GM21786 (cell line): ENCODE results near the gene DCP1B.
"Not testable (repeated sequence)": the region's sequence is repeated elsewhere in the genome, so short reads cannot be mapped to it uniquely, and the experiment has no call there.

Experiments used
- ATAC-seq: cut with Tn5 transposase; IDR thresholded peaks from one replicate; pipeline ENCODE4 v1.9.1; 2021; ENCODE audit not compliant: unreplicated experiment

Gene DCP1B

DNA sequence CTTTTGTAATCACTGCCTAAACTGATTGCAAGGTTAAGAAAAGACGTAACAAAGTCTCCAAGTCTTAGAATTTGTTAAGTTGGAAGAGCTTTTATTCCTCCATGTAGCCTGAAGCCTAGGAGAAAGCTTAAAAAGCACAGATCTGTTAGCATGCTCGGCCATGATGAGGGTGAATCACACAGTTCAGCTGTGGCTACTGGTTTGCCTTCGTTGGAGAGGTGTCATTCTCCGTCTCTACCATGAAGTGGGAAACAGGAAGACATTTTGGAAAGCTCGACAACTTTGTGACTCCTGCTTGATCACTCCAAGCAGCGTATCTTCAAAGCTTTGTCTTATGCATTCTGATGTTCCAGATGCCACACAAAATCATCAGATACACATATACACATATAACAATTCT lies 27.1 kb downstream of the DCP1B start:
- no peak for ATAC-seq

- no peak for ATAC-seq
Observed at GRCh38 chr12:1974812-1975211, 29.4 kb downstream of the DCP1B start.

DNA sequence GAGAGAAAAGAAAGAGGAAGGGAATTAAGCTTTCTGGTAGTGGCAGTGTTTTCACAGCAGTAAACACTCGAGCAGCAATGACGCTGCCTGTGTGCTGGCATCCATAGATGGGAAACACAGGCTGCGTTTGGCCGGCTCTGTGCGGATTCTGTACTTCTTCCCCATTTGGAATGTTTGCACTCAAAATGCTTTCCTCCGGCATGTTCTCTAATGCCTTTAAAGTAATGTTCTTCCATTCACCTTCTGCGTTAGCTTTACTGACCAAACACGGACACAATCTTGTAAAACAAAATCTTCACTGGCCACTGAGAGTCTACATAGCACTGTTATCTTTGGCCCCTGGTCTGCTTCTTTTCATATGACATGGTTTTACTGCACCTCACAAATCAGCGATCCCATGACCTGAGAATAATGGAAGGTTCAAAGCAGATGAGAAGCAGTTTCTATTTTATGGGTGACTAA lies 31.4 kb downstream of the DCP1B start:
- ATAC-seq = no peak

GRCh38 chr12:1972260-1972659 lies 32.0 kb downstream of the DCP1B start:
- no peak for ATAC-seq

GRCh38 chr12:1970331-1970900 lies 33.8 kb downstream of the DCP1B start:
- ATAC-seq = no peak

GRCh38 chr12:1966561-1967226 lies 37.6 kb downstream of the DCP1B start:
- no peak for ATAC-seq

- ATAC-seq = no peak
Observed at GRCh38 chr12:1965916-1966315, 38.3 kb downstream of the DCP1B start.

GRCh38 chr12:1962051-1963020 lies 41.9 kb downstream of the DCP1B start:
- no peak for ATAC-seq

- ATAC-seq = no peak
Observed at GRCh38 chr12:1956716-1957115, 47.5 kb downstream of the DCP1B start.

DNA sequence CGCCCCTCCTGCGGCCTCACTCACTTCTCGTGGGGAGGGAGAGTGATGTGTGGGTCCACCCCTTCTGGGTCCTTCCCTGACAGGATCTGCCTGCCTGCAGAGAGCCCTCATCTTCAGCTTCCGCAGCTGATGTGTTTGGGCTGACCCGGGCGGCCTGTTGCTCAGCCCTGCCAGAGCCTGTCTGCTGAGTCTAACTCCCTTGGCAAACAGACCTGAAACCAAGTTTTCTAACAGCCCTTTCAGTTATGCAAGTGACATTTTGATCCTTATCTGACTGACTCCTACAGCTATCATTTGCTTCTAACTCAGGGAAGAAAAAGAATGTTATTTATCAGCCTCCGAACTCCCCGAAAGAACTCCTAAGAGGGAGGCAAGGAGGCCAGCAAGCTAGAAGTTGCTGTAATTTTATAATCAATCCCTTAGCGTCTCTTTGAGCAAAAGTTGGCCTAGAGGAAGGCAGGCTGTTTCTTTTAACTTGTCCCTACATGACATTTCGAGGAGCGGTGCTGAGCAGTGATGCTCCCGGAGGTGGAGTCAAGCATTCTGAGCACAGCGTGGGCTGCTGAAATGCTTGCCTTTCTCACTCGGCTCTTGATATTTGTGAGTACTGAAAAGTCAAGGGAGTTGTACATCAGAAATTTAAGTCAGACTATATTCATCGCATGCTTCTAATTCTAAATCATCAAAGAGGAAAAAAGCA lies 54.3 kb downstream of the DCP1B start:
- no peak for ATAC-seq

- ATAC-seq = no peak
Observed at GRCh38 chr12:1948883-1949282, 55.4 kb downstream of the DCP1B start.

- ATAC-seq = no peak
Observed at GRCh38 chr12:1947081-1947480, 57.2 kb downstream of the DCP1B start.

DNA sequence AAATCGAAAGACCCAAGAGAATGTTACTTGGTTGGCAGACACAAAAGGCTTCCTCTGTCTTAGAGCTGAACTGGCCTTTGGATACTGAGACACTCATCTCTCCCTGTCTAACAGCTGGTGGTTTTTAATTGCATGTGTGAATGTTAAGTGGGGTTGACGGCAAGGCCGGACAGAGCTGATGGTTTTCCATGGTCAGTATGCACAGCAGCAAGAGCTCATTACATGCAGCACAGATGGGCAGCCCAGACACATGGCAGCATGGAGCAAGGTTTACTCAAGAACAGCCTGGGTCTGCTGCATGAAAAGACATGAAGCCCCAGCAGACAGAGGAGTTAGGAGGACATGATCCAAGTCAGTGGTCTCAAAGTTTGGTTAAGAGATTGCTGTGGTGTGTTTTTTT lies 58.0 kb downstream of the DCP1B start:
- ATAC-seq = no peak

GRCh38 chr12:1945502-1945901 lies 58.8 kb downstream of the DCP1B start:
- not testable (repeated sequence) for ATAC-seq

GRCh38 chr12:1939801-1940607 lies 64.3 kb downstream of the DCP1B start:
- ATAC-seq = no peak

DNA sequence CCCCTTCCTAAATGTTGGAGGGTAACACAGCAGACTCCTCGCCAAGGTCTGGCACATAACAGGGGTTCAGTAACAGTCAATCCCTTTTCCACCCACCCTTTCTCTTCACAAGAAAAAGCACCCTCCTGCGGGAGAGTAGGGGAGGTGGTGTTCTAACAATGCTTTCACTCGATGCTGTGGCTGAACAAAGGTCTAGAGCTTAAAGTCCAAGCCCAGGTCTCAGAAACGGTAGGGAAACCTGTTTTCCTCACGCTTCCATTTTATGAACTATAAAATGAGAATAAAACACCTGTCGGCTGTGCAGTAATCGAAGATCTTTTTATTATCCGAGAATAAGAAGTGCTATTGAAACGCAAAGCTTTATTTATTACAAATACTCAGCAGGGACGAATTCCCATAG lies 64.9 kb downstream of the DCP1B start:
- no peak for ATAC-seq

GRCh38 chr12:1937481-1938224 lies 66.6 kb downstream of the DCP1B start:
- no peak for ATAC-seq

GRCh38 chr12:1936406-1937320 lies 67.6 kb downstream of the DCP1B start:
- no peak for ATAC-seq
